Memory B cell (primary cell): ENCODE measurements around the gene STAC.

Source experiments
- ATAC-seq: fragments of 150-1000 bp; cut with Tn5 transposase; 2 replicates; pipeline ENCODE4 v1.10.0; 2021; ENCODE audit warnings: low read depth, mild to moderate bottlenecking, moderate library complexity
- DNase-seq, 2 donors: peaks; one replicate each; pipeline ENCODE4 v3.0.0; 2022; ENCODE audit warnings: low spot score in 2 of 2
- H3K27ac Mint-ChIP-seq: one replicate; pipeline ENCODE4 v1.8.0; 2022; ENCODE audit warnings: mild to moderate bottlenecking, moderate library complexity, mixed read lengths
- H3K27me3 Mint-ChIP-seq: one replicate; pipeline ENCODE4 v1.8.0; 2022; ENCODE audit warnings: mixed read lengths
- H3K36me3 Mint-ChIP-seq: one replicate; pipeline ENCODE4 v1.8.0; 2022; ENCODE audit warnings: mild to moderate bottlenecking, mixed read lengths
- H3K4me1 Mint-ChIP-seq: one replicate; pipeline ENCODE4 v1.8.0; 2022; ENCODE audit warnings: mixed read lengths
- H3K4me3 Mint-ChIP-seq: one replicate; pipeline ENCODE4 v1.8.0; 2022; ENCODE audit warnings: mild to moderate bottlenecking, moderate library complexity, mixed read lengths
- H3K9me3 Mint-ChIP-seq: one replicate; pipeline ENCODE4 v1.8.0; 2022; ENCODE audit warnings: mixed read lengths

The STAC gene

GRCh38 chr3:36394176-36394575 lies 13.9 kb downstream of the STAC start:
- peaks cover 13% of the 10 kb centered on the region for H3K27me3 Mint-ChIP-seq
- no peaks in the 10 kb centered on the region for H3K4me1 Mint-ChIP-seq
- H3K4me3 Mint-ChIP-seq: no peak overlapping the region
- ATAC-seq (no peak), DNase-seq (no peak)
- peaks cover 1% of the 10 kb centered on the region for H3K36me3 Mint-ChIP-seq
- H3K9me3 Mint-ChIP-seq: peaks cover 5% of the 10 kb centered on the region
- no peak overlapping the region for H3K27ac Mint-ChIP-seq

- ATAC-seq: no peak
- H3K9me3 Mint-ChIP-seq: peaks cover 5% of the 10 kb centered on the region
- DNase-seq: no peak
Observed at GRCh38 chr3:36397841-36398240, 17.5 kb downstream of the STAC start.

GRCh38 chr3:36399933-36400332 lies 19.6 kb downstream of the STAC start:
- peaks cover 1% of the 10 kb centered on the region for H3K36me3 Mint-ChIP-seq
- no peak for ATAC-seq
- H3K27ac Mint-ChIP-seq: no peak overlapping the region
- H3K4me3 Mint-ChIP-seq: no peak overlapping the region
- H3K9me3 Mint-ChIP-seq: peaks cover 5% of the 10 kb centered on the region
- peaks cover 3% of the 10 kb centered on the region for H3K27me3 Mint-ChIP-seq
- no peaks in the 10 kb centered on the region for H3K4me1 Mint-ChIP-seq
- no peak for DNase-seq

More at GRCh38 chr3:36397841-36398240, 17.5 kb downstream of the STAC start:
- H3K27me3 Mint-ChIP-seq: peaks cover 5% of the 10 kb centered on the region
- no peak overlapping the region for H3K27ac Mint-ChIP-seq
- H3K36me3 Mint-ChIP-seq: peaks cover 1% of the 10 kb centered on the region
- H3K4me1 Mint-ChIP-seq: no peaks in the 10 kb centered on the region
- H3K4me3 Mint-ChIP-seq: no peak overlapping the region

GRCh38 chr3:36401056-36401455 lies 20.8 kb downstream of the STAC start:
- H3K4me3 Mint-ChIP-seq: no peak overlapping the region
- no peaks in the 10 kb centered on the region for H3K27me3 Mint-ChIP-seq
- H3K9me3 Mint-ChIP-seq: peaks cover 5% of the 10 kb centered on the region
- peaks cover 1% of the 10 kb centered on the region for H3K36me3 Mint-ChIP-seq
- no peak for DNase-seq
- no peaks in the 10 kb centered on the region for H3K4me1 Mint-ChIP-seq
- no peak for ATAC-seq
- H3K27ac Mint-ChIP-seq: no peak overlapping the region

- DNase-seq (no peak), ATAC-seq (no peak)
- Mint-ChIP-seq H3K27ac (no peak overlapping the region), H3K36me3 (no peaks in the 10 kb centered on the region), H3K27me3 (no peaks in the 10 kb centered on the region), H3K4me3 (no peak overlapping the region), H3K4me1 (no peaks in the 10 kb centered on the region), H3K9me3 (no peaks in the 10 kb centered on the region)
Observed at GRCh38 chr3:36403661-36404060, 23.4 kb downstream of the STAC start.

GRCh38 chr3:36405190-36405589 lies 24.9 kb downstream of the STAC start:
- no peak for DNase-seq
- no peaks in the 10 kb centered on the region for H3K9me3 Mint-ChIP-seq
- ATAC-seq: no peak
- no peak overlapping the region for H3K27ac Mint-ChIP-seq
- H3K36me3 Mint-ChIP-seq: no peaks in the 10 kb centered on the region
- no peak overlapping the region for H3K4me3 Mint-ChIP-seq
- no peaks in the 10 kb centered on the region for H3K4me1 Mint-ChIP-seq
- H3K27me3 Mint-ChIP-seq: no peaks in the 10 kb centered on the region

- H3K4me3 Mint-ChIP-seq: no peak overlapping the region
- no peaks in the 10 kb centered on the region for H3K36me3 Mint-ChIP-seq
- H3K9me3 Mint-ChIP-seq: no peaks in the 10 kb centered on the region
- DNase-seq (no peak), ATAC-seq (no peak)
- H3K4me1 Mint-ChIP-seq: no peaks in the 10 kb centered on the region
- H3K27me3 Mint-ChIP-seq: no peaks in the 10 kb centered on the region
- no peak overlapping the region for H3K27ac Mint-ChIP-seq
Observed at GRCh38 chr3:36408146-36408545, 27.8 kb downstream of the STAC start.

GRCh38 chr3:36409862-36410261 lies 29.6 kb downstream of the STAC start:
- Mint-ChIP-seq H3K27me3 (no peaks in the 10 kb centered on the region), H3K4me1 (no peaks in the 10 kb centered on the region), H3K36me3 (no peaks in the 10 kb centered on the region), H3K27ac (no peak overlapping the region), H3K9me3 (peaks cover 2% of the 10 kb centered on the region), H3K4me3 (no peak overlapping the region)
- DNase-seq (no peak), ATAC-seq (no peak)

GRCh38 chr3:36411587-36411986 lies 31.3 kb downstream of the STAC start:
- Mint-ChIP-seq H3K9me3 (peaks cover 2% of the 10 kb centered on the region), H3K4me1 (no peaks in the 10 kb centered on the region), H3K27ac (no peak overlapping the region), H3K4me3 (no peak overlapping the region), H3K27me3 (no peaks in the 10 kb centered on the region), H3K36me3 (no peaks in the 10 kb centered on the region)
- no peak for DNase-seq
- no peak for ATAC-seq

GRCh38 chr3:36416599-36416998 lies 36.3 kb downstream of the STAC start:
- H3K4me1 Mint-ChIP-seq: no peaks in the 10 kb centered on the region
- H3K36me3 Mint-ChIP-seq: no peaks in the 10 kb centered on the region
- H3K27me3 Mint-ChIP-seq: peaks cover 1% of the 10 kb centered on the region
- no peak overlapping the region for H3K4me3 Mint-ChIP-seq
- H3K9me3 Mint-ChIP-seq: peaks cover 2% of the 10 kb centered on the region
- DNase-seq: no peak
- no peak overlapping the region for H3K27ac Mint-ChIP-seq
- ATAC-seq: no peak

- no peaks in the 10 kb centered on the region for H3K36me3 Mint-ChIP-seq
Observed at GRCh38 chr3:36417237-36417636, 36.9 kb downstream of the STAC start.

GRCh38 chr3:36418296-36418695 lies 38.0 kb downstream of the STAC start:
- no peak for ATAC-seq
- Mint-ChIP-seq H3K9me3 (peaks cover 2% of the 10 kb centered on the region), H3K36me3 (no peaks in the 10 kb centered on the region), H3K4me3 (no peak overlapping the region), H3K4me1 (no peaks in the 10 kb centered on the region), H3K27me3 (peaks cover 1% of the 10 kb centered on the region), H3K27ac (no peak overlapping the region)
- DNase-seq: no peak

More at GRCh38 chr3:36417237-36417636, 36.9 kb downstream of the STAC start:
- H3K4me3 Mint-ChIP-seq: no peak overlapping the region
- peaks cover 1% of the 10 kb centered on the region for H3K27me3 Mint-ChIP-seq
- H3K9me3 Mint-ChIP-seq: peaks cover 2% of the 10 kb centered on the region
- no peak overlapping the region for H3K27ac Mint-ChIP-seq
- ATAC-seq: no peak
- H3K4me1 Mint-ChIP-seq: no peaks in the 10 kb centered on the region
- DNase-seq: no peak

- H3K9me3 Mint-ChIP-seq: no peaks in the 10 kb centered on the region
- no peaks in the 10 kb centered on the region for H3K27me3 Mint-ChIP-seq
- H3K4me1 Mint-ChIP-seq: no peaks in the 10 kb centered on the region
- H3K4me3 Mint-ChIP-seq: no peak overlapping the region
- DNase-seq (no peak), ATAC-seq (no peak)
- H3K27ac Mint-ChIP-seq: no peak overlapping the region
- H3K36me3 Mint-ChIP-seq: no peaks in the 10 kb centered on the region
Observed at GRCh38 chr3:36428445-36428844, 48.1 kb downstream of the STAC start.

GRCh38 chr3:36429986-36430485 lies 49.7 kb downstream of the STAC start:
- Mint-ChIP-seq H3K27ac (no peak overlapping the region), H3K27me3 (no peaks in the 10 kb centered on the region), H3K4me1 (no peaks in the 10 kb centered on the region), H3K4me3 (no peak overlapping the region), H3K36me3 (no peaks in the 10 kb centered on the region), H3K9me3 (no peaks in the 10 kb centered on the region)
- no peak for ATAC-seq
- no peak for DNase-seq

GRCh38 chr3:36433511-36433910 lies 53.2 kb downstream of the STAC start:
- no peak for ATAC-seq
- no peak overlapping the region for H3K4me3 Mint-ChIP-seq
- no peaks in the 10 kb centered on the region for H3K4me1 Mint-ChIP-seq
- H3K9me3 Mint-ChIP-seq: no peaks in the 10 kb centered on the region
- DNase-seq: no peak
- no peak overlapping the region for H3K27ac Mint-ChIP-seq
- no peaks in the 10 kb centered on the region for H3K36me3 Mint-ChIP-seq
- H3K27me3 Mint-ChIP-seq: no peaks in the 10 kb centered on the region
